ENCODE data around the gene TSN. TPM values are rescaled to one million over a fixed set of nuclear protein-coding genes. Genes with fewer than 3 reads are reported as not detected.

The TSN gene
- total RNA-seq, result 30.9 and 40.5 TPM in 2 replicates

GRCh38 chr2:121755237-121756111 is at the start of gene TSN:
TSS of gene TSN (plus strand) at chr2:121755651. CDS start at chr2:121755780, 129 bp downstream.

GRCh38 chr2:121736462-121737336 is 18.8 kb upstream of the TSN start, which contains the start of gene NIFK:
TSS of gene NIFK (minus strand) at chr2:121736875. CDS start at chr2:121736850, 25 bp downstream.

Other genes starting within 250 kb of the TSN start
- gene RNU4ATAC, start 224.8 kb upstream of the TSN start, total RNA-seq, result under 0.01 TPM in 2 replicates
- gene CLASP1, start 106.2 kb upstream of the TSN start, total RNA-seq, result 23.0 and 30.3 TPM in 2 replicates
- gene NIFK, start 18.8 kb upstream of the TSN start, total RNA-seq, result 38.5 and 43.9 TPM in 2 replicates